Panc1 (cell line): Measurements from ENCODE around the gene NTNG1. TPM values are rescaled to one million over a fixed set of nuclear protein-coding genes. Genes with fewer than 3 reads are reported as not detected.

Experiments
- ATAC-seq: fragments of 200-7000 bp; cut with Tn5 transposase; 2 replicates; pipeline ENCODE4 v1.9.1; 2020; ENCODE audit warnings: mild to moderate bottlenecking, moderate library complexity
- BruUV-seq: library from RNA; stranded (reverse); fragments of 400-500 nt; replicated peaks from 2 replicates; lab custom pipeline; 2021; lab: Mats Ljungman, UMichigan
- CTCF ChIA-PET: fragments of 300-600 bp; sonication (Branson Sonifier 250); formaldehyde crosslinking; loops from one replicate; lab custom pipeline; 2022; ENCODE audit warnings: antibody characterized with exemption; lab: Charles Lee
- POLR2A ChIA-PET: fragments of 300-600 bp; sonication (Branson Sonifier 250); formaldehyde crosslinking; loops from one replicate; lab custom pipeline; 2022; ENCODE audit warnings: antibody characterized with exemption; lab: Charles Lee
- DNase-seq: peaks from one replicate; pipeline ENCODE4 v3.0.0-alpha.2; 2010; ENCODE audit warnings: low read depth, low spot score
- H3K27ac ChIP-seq: 2 replicates; pipeline ENCODE4 v1.5.1; 2011; ENCODE audit warnings: mild to moderate bottlenecking, low read length, inconsistent platforms
- H3K27me3 ChIP-seq: fragments of 200-500 bp; sonication (Bioruptor generic); 2 replicates; pipeline ENCODE4 v1.6.0; 2014; ENCODE audit warnings: low read length, inconsistent platforms; ENCODE audit not compliant: control insufficient read depth, insufficient read depth
- H3K36me3 ChIP-seq: fragments of 200-500 bp; sonication (Bioruptor generic); 2 replicates; pipeline ENCODE4 v1.5.1; 2014; ENCODE audit warnings: inconsistent platforms, mild to moderate bottlenecking, low read length, moderate library complexity; ENCODE audit not compliant: control insufficient read depth, insufficient read depth
- H3K4me1 ChIP-seq: 2 replicates; pipeline ENCODE4 v1.5.1; 2011; ENCODE audit warnings: inconsistent platforms, mild to moderate bottlenecking, low read length, moderate library complexity; ENCODE audit not compliant: control insufficient read depth, insufficient read depth
- H3K4me3 ChIP-seq, 2 experiments: 2 replicates each; pipeline ENCODE4 v1.5.1; 2011 to 2012; ENCODE audit warnings: low read depth in 2 of 2, low read length in 2 of 2, mild to moderate bottlenecking in 2 of 2, inconsistent platforms in 1 of 2, moderate library complexity in 1 of 2
- H3K9me3 ChIP-seq: fragments of 200-500 bp; sonication (Bioruptor generic); 2 replicates; pipeline ENCODE4 v1.5.1; 2014; ENCODE audit warnings: low read depth, mild to moderate bottlenecking, inconsistent platforms, low read length, moderate library complexity; ENCODE audit not compliant: control insufficient read depth, insufficient read depth
- POLR2AphosphoS5 ChIP-seq: IDR thresholded peaks from 2 replicates; pipeline ENCODE4 v1.6.1; 2012; ENCODE audit warnings: mild to moderate bottlenecking, low read depth, low read length, moderate library complexity
- REST ChIP-seq, 2 experiments: IDR thresholded peaks; 2 replicates each; pipeline ENCODE4 v1.6.1; 2011 to 2012; ENCODE audit warnings: low read depth in 2 of 2, control low read depth in 1 of 2, low read length in 1 of 2, mild to moderate bottlenecking in 1 of 2, moderate library complexity in 1 of 2; ENCODE audit not compliant: insufficient read depth in 1 of 2
- SIN3A ChIP-seq: IDR thresholded peaks from 2 replicates; pipeline ENCODE4 v1.6.1; 2012; ENCODE audit warnings: low read depth, mild to moderate bottlenecking, low read length, moderate library complexity, borderline replicate concordance; ENCODE audit not compliant: insufficient read depth
- TCF7L2 ChIP-seq: IDR thresholded peaks from 2 replicates; pipeline ENCODE4 v1.6.1; 2011; ENCODE audit warnings: mild to moderate bottlenecking, low read depth, low read length, inconsistent platforms
- in situ Hi-C: cut with HindIII; loops from 2 replicates; pipeline ENCODE4 v1.10.0; 2016; ENCODE audit warnings: low sequenced_read_pairs, low pct_unique_long_range_greater_than_20kb
- intact Hi-C: fragments of 100-400 bp; cut with micrococcal nuclease; formaldehyde crosslinking; loops from one replicate; pipeline ENCODE4 v1.10.0; 2022; ENCODE audit not compliant: unreplicated experiment
- total RNA-seq: library from RNA; stranded (reverse); gene quantifications from one replicate; pipeline ENCODE4 v1.2.1, GENCODE V29; 2021; ENCODE audit not compliant: unreplicated experiment
- TF ChIP-seq, protein P1 (sequence below): fragments of 450-650 bp; IDR thresholded peaks from 2 replicates; pipeline ENCODE4 v1.5.1; 2017; ENCODE audit warnings: mild to moderate bottlenecking

Gene NTNG1
- total RNA-seq, 1 experiment from 2014 or later = 0.13 TPM

DNA sequence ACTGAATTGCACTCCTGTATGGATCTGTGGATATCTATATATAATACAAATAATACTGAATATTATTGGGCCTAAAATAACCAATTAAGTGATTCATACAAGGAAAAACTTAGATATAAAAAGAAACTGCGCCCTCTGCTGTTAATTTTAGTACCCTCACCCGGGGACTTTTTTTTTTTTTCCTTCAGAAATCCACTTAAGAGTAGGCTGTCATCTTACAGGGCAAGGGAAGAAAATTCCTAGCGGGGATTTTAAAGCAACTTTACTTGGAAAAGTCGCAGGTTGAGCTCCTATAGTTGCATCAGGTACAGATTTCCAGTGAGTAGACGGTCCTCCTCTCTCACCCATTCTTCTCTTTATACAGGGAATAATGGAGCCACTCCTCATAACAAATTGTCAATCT lies 1.3 kb downstream of the NTNG1 start:
- DNase-seq = no peak
- peaks cover 3% of the 10 kb centered on the region; the same call in 1 of the 2 replicates for H3K4me1 ChIP-seq
- no peaks in the 10 kb centered on the region for H3K36me3 ChIP-seq
- CTCF ChIA-PET = interaction anchor here (0.7 kb wide), 3 partner anchors 148 to 1741 kb away, joined by 4 to 6 read pairs (median 6); no protein-coding TSS in a partner anchor
- no peaks in the 10 kb centered on the region for H3K9me3 ChIP-seq
- BruUV-seq = no TSS peak
- TF ChIP-seq, protein P1, sequence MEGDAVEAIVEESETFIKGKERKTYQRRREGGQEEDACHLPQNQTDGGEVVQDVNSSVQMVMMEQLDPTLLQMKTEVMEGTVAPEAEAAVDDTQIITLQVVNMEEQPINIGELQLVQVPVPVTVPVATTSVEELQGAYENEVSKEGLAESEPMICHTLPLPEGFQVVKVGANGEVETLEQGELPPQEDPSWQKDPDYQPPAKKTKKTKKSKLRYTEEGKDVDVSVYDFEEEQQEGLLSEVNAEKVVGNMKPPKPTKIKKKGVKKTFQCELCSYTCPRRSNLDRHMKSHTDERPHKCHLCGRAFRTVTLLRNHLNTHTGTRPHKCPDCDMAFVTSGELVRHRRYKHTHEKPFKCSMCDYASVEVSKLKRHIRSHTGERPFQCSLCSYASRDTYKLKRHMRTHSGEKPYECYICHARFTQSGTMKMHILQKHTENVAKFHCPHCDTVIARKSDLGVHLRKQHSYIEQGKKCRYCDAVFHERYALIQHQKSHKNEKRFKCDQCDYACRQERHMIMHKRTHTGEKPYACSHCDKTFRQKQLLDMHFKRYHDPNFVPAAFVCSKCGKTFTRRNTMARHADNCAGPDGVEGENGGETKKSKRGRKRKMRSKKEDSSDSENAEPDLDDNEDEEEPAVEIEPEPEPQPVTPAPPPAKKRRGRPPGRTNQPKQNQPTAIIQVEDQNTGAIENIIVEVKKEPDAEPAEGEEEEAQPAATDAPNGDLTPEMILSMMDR = peak; percentile 60; the same call in 1 of the 2 replicates
- no peak for TF ChIP-seq REST (IDR thresholded peaks at IDR 0.05; ENCODE audit: insufficient read depth in 1 of 2, low read depth in 2 of 2, low read length in 1 of 2)
- peak overlapping the region; percentile 34 to 55 for H3K4me3 ChIP-seq
- in situ Hi-C loops = no loop called here
- intact Hi-C loops = loop anchor here (10.0 kb wide), 1 partner anchor 847 kb away; no protein-coding TSS in a partner anchor
- no peaks in the 10 kb centered on the region for H3K27me3 ChIP-seq
- H3K27ac ChIP-seq = no peak overlapping the region
- ATAC-seq = peak; percentile 25; the same call in 1 of the 2 replicates
- POLR2A ChIA-PET = interaction anchor here (0.6 kb wide), 1 partner anchor 39 kb away, joined by 5 read pairs; no protein-coding TSS in a partner anchor

GRCh38 chr1:107142666-107143065 lies 1.8 kb downstream of the NTNG1 start:
- intact Hi-C loops (loop anchor here (10.0 kb wide), 1 partner anchor 848 kb away; no protein-coding TSS in a partner anchor), in situ Hi-C loops (no loop called here)
- no TSS peak for BruUV-seq
- CTCF ChIA-PET = interaction anchor here (0.7 kb wide), 3 partner anchors 149 to 1113 kb away, joined by 3 to 6 read pairs (median 4); no protein-coding TSS in a partner anchor
- H3K36me3 ChIP-seq = no peaks in the 10 kb centered on the region
- DNase-seq (no peak), ATAC-seq (no peak)
- H3K9me3 ChIP-seq = no peaks in the 10 kb centered on the region
- no peak for TF ChIP-seq POLR2AphosphoS5
- TF ChIP-seq, protein P1 = no peak
- TF ChIP-seq SIN3A = no peak
- no peak for TF ChIP-seq REST (IDR thresholded peaks at IDR 0.05; ENCODE audit: insufficient read depth in 1 of 2, low read depth in 2 of 2, low read length in 1 of 2)
- TF ChIP-seq TCF7L2 = no peak
- no peak overlapping the region for H3K27ac ChIP-seq
- POLR2A ChIA-PET = no interaction called here
- no peak overlapping the region for H3K4me3 ChIP-seq
- H3K27me3 ChIP-seq = no peaks in the 10 kb centered on the region
- peaks cover 3% of the 10 kb centered on the region; the same call in 1 of the 2 replicates for H3K4me1 ChIP-seq
